Astrocyte of the cerebellum (primary cell): ENCODE data around the gene CNTNAP2.

ENCODE experiments used
- DNase-seq: peaks from one replicate; pipeline ENCODE4 v3.0.0-alpha.2; 2011; ENCODE audit warnings: low read depth
- H3K4me3 ChIP-seq: 2 replicates; pipeline ENCODE4 v1.5.1; 2011; ENCODE audit warnings: mild to moderate bottlenecking, low read depth, low read length, moderate library complexity
- in situ Hi-C: cut with HindIII; loops from 2 replicates; pipeline ENCODE4 v1.10.0; 2017; ENCODE audit warnings: low sequenced_read_pairs
- TF ChIP-seq, protein P1 (sequence below): IDR thresholded peaks from 2 replicates; pipeline ENCODE4 v1.5.1; 2012; ENCODE audit warnings: low read length, low read depth, moderate library complexity, mild to moderate bottlenecking; ENCODE audit errors: missing control alignments

CNTNAP2 gene

DNA sequence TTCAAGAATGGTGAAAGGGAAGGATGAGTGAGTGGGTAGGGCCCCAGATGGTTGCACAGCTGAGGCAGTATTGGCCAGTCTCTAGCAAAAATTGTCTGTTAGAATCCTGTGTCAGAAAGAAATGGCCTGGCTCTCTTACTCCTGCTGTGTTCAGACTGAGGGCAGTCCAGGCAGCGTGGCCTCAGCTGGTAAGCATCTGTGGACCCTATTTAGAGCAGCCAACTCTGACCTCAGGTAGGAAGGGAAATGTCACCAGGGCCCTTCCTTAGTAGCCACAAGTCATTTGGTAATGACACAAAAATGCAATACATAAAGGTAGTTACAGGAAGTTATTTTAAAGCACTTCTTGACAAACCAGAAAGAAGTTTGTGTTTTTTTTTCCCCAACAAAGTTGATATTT is 1194.7 kb downstream of the CNTNAP2 start:
- in situ Hi-C loops, result no loop called here
- H3K4me3 ChIP-seq, result no peak overlapping the region
- TF ChIP-seq, protein P1, sequence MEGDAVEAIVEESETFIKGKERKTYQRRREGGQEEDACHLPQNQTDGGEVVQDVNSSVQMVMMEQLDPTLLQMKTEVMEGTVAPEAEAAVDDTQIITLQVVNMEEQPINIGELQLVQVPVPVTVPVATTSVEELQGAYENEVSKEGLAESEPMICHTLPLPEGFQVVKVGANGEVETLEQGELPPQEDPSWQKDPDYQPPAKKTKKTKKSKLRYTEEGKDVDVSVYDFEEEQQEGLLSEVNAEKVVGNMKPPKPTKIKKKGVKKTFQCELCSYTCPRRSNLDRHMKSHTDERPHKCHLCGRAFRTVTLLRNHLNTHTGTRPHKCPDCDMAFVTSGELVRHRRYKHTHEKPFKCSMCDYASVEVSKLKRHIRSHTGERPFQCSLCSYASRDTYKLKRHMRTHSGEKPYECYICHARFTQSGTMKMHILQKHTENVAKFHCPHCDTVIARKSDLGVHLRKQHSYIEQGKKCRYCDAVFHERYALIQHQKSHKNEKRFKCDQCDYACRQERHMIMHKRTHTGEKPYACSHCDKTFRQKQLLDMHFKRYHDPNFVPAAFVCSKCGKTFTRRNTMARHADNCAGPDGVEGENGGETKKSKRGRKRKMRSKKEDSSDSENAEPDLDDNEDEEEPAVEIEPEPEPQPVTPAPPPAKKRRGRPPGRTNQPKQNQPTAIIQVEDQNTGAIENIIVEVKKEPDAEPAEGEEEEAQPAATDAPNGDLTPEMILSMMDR, result no peak
- DNase-seq, result no peak

DNA sequence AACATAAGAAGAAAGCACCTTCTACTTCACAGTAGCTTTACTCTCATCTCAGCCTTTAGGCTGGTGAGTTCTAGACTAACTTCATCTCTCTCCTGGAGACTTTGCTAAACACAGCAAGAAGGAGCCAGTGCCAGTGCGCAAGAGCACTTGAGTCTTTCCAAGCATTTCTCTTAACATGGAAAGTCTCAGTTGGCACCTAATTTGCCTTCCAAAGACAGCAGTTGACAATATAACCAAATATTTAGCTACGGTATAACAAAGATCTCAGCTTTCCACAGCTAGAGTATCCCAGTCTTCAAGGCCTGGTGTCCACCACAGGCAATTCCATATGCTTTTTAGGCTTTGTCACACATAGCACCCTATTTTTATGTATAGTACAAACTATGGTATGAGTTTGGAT is 1204.9 kb downstream of the CNTNAP2 start:
- no peak overlapping the region for H3K4me3 ChIP-seq
- DNase-seq, result no peak
- in situ Hi-C loops, result no loop called here
- TF ChIP-seq, protein P1, result no peak

DNA sequence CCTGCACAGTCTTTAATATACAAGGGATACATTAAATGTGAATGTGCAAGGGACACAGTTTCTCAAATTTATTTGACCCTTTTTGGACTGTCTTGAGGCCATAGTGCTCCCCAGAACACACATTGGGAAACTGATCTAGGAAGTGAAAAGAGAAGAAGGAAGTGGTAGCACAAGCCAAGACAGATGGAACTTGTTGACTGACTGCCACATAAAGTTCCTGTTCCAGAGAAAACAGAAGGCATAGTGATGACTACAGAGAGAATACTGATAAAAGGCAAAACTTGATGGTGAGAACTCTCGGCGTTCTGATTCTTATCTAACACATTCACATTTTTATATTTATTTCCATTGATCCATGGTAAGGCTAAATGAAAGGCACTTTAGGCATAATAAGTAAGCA is 1216.4 kb downstream of the CNTNAP2 start:
- TF ChIP-seq, protein P1, result no peak
- in situ Hi-C loops, result no loop called here
- no peak overlapping the region for H3K4me3 ChIP-seq
- DNase-seq, result no peak

DNA sequence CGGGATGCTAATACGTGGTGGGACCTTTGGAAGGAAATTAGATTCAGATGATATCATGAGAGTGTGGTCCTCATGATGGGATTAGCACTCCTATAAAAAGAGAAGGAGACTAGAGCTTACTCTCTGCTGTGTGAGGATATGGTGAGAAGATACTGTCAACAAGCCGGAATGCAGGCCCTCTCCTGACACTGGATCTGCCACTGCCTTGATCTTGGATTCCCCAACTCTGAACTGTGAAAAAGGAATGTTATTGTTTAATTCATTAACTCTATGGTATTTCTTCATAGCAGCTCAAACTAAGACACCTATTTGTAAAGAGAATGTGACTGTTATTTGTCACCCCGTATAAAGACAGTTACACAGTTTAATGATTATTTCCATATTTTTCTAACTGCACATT is 1246.5 kb downstream of the CNTNAP2 start:
- DNase-seq, result no peak
- in situ Hi-C loops, result no loop called here
- H3K4me3 ChIP-seq, result no peak overlapping the region
- TF ChIP-seq, protein P1, result no peak

DNA sequence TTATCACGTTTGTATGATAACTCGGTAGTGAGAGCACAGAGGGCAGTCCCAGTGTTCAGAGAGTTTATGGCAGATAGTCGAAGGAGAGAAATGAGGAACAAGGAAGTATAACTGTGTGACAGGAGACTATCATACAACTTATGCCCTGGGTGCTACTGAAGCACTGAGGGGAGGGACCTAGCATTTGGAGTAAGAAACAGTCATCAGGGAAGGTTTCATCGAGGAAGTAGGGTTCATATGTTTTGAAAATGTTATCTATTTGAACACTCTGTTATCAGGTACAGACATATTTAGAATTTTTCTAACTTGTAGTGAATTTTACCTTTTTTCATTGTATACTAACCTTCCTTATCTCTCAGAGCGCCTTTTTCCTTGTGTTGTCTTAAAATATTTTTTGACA is 1259.6 kb downstream of the CNTNAP2 start:
- H3K4me3 ChIP-seq, result no peak overlapping the region
- in situ Hi-C loops, result no loop called here
- no peak for DNase-seq
- TF ChIP-seq, protein P1, result no peak

DNA sequence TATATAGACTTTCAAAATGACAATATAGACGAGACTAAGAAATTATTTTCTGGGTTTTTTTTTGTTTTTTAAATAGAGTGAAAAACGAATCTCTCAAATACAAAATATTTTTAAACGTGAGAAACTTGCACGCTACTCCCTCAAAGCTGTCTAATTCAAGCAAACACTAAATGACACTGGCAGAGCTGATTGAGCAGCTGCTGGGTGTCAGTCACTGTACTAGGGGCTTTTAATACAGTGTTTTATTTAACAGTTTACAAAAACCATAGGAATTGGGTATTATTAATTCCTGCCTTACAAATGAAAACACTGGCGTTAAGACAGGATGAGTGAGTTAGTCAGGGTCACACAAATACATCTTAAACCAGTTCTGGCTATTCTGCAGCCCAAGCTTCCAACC is 1264.3 kb downstream of the CNTNAP2 start:
- in situ Hi-C loops, result no loop called here
- no peak overlapping the region for H3K4me3 ChIP-seq
- no peak for DNase-seq
- TF ChIP-seq, protein P1, result no peak

DNA sequence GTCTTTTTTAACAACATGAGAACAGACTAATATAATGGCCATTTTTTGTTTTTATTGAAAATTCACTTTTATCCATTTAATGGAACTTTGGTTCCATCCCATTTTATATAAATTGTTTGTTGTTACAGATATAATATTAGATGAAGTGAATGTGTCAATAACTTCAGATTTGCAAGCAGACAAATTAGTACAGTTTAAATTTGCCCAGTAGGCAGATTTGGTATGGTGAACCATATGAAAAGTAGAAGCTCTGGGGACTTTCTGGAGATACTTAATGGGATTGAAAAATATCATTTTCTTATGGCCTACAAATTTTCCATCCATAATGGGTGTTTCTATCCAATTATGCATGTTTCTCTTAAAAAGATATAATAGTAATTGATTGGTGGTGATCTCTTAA is 1277.7 kb downstream of the CNTNAP2 start:
- in situ Hi-C loops, result no loop called here
- no peak for DNase-seq
- TF ChIP-seq, protein P1, result no peak
- no peak overlapping the region for H3K4me3 ChIP-seq
